GM12801 (cell line): ENCODE results near the gene PCYT2.

Experiments
- TF ChIP-seq, protein P1 (sequence below): IDR thresholded peaks from one replicate; pipeline ENCODE4 v1.5.1; 2011; ENCODE audit warnings: control low read depth; ENCODE audit not compliant: insufficient read length; ENCODE audit errors: extremely low read depth

Gene PCYT2

DNA sequence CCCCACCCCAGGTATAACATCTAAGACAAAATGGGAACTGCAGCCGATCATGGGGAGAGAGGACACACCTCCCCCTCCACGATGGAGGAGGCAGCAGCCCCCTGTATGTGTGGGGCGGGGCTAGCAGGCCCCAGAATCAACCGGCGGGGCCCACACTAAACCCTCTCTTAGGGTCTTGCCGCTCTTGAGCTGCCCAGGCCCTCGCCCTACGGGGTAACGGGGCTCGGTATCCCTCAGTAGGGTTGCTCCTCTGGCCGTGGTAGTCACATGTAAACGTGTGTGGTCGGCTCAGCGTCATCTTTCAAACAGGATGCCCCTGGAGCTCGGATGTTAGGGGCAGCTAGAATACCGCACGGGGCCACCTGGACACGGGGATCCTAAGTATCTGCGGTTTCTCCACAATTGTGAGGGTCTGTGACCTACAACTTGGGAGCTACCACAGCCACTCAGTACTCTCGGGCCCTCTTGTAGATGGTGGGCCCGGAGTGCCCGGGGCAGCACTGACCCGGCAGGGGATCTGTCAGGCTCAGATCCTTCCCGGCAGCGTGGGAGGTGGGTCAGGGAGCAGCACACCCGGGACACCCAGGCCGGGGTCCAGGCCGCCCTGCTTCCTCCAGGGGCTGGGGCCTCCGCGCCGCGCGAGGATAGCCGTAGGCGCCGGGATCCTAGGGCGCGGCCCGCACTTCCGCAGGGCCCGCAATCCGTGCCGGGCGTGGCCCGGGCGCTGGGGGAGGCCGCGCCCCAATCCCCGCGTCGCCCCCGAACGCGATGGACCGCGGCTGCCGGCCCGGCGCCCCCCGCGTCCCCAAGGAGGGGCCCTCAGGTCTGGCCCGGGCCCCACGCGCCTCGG, 40.8 kb downstream of the PCYT2 start:
- TF ChIP-seq, protein P1, sequence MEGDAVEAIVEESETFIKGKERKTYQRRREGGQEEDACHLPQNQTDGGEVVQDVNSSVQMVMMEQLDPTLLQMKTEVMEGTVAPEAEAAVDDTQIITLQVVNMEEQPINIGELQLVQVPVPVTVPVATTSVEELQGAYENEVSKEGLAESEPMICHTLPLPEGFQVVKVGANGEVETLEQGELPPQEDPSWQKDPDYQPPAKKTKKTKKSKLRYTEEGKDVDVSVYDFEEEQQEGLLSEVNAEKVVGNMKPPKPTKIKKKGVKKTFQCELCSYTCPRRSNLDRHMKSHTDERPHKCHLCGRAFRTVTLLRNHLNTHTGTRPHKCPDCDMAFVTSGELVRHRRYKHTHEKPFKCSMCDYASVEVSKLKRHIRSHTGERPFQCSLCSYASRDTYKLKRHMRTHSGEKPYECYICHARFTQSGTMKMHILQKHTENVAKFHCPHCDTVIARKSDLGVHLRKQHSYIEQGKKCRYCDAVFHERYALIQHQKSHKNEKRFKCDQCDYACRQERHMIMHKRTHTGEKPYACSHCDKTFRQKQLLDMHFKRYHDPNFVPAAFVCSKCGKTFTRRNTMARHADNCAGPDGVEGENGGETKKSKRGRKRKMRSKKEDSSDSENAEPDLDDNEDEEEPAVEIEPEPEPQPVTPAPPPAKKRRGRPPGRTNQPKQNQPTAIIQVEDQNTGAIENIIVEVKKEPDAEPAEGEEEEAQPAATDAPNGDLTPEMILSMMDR, result no peak

DNA sequence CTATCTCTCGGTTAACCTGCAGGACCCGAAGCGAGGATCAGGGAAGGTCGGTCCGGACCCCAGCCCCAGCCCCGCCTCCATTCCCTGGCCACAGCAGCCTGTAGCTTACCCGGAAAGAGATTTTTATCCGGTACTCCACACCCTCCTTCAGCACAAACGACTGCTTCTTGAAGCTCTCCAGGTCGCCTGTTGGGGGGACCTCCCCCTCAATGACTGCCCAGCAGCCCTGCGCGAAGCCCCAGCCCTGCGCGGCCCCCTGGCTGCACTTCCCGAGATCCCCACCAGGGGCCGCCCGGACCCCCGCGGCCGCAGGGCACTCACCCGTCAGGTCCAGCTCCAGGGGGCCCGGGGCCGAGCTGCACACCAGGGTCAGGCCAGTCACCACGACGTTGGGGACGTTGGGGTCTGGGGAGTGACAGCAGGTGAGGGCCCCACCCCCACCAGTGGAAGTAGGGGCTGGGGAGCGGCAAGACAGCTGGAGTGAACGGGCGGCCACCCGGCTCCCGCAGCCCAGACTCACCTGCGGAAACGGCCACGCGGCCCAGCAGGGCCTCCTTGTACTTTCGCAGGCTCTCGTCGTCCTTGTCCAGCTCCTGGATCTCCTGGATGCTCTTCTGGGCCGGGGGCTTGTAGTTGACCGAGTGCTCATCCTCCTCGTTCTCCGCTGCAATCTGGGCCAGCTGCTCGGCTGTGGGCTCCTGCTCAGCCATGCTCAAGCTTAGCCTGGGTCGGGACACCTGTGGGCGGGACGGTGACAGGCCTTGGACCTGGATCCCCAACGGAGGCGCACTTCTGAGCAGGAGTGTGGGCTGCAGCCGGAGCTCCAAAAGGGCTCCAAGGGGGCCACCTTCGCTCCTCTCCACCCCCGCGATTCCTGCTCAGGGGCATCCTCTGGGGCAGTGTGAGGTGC, 41.7 kb downstream of the PCYT2 start:
- TF ChIP-seq, protein P1, result no peak

DNA sequence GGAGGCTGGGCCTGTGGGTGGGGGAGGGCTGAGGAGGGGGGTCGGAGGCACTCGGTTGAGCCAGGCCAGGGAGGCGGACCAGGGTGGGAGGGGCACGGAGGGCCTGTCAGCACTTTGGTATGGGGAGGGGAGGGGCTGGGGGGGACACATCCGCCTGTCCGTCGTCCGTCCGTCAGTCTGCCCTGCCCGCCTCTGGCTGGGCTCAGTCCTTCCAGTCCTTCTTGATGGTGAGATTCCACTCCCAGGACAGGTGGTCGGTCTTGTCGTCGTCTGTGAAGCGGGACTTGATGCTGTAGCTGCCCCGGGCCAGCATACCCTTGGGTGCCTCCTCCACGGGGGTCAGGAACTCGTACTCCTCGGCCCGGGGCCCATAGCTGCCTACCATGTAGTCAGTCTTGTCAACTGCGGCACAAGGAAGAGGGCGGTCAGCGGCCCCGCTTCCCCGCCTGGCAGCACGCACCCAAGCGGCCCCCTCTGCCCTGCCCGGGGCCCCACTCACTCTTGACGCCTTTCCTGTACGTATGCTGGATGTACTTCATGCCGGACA, 42.5 kb downstream of the PCYT2 start:
- TF ChIP-seq, protein P1, result no peak

DNA sequence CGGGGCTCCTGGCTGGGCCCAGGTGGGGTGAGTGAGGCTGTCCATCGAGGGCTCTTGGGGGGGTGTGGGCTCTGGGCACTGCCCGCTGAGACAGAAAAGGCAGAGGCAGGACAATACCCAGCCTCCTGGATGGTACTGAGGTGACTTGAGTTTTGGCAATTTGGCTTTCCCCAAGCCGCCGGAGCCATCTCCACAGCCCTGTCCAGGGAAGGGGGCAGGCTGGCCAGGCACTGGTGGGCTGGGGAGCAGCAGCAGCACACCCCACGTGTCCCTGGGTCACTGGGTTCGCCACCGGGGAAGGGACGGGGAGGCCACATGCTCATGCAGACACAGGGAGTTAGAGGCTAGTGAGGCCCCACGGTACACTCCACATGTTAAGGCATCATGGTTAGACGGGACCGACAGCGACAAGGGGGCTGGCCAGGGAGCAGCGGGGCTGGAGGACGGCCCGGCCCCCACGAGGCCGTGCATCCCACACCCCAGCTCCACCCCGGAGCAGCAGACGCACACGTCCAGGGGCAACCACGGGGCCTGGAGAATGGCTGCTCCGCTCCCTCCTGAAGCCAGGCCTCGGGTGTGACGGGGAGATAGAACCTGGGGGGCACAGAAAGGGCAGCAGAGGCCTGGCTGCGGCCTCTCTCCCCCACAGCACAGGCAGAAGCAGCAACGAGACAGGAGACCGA, 43.1 kb downstream of the PCYT2 start:
- TF ChIP-seq, protein P1, result no peak

DNA sequence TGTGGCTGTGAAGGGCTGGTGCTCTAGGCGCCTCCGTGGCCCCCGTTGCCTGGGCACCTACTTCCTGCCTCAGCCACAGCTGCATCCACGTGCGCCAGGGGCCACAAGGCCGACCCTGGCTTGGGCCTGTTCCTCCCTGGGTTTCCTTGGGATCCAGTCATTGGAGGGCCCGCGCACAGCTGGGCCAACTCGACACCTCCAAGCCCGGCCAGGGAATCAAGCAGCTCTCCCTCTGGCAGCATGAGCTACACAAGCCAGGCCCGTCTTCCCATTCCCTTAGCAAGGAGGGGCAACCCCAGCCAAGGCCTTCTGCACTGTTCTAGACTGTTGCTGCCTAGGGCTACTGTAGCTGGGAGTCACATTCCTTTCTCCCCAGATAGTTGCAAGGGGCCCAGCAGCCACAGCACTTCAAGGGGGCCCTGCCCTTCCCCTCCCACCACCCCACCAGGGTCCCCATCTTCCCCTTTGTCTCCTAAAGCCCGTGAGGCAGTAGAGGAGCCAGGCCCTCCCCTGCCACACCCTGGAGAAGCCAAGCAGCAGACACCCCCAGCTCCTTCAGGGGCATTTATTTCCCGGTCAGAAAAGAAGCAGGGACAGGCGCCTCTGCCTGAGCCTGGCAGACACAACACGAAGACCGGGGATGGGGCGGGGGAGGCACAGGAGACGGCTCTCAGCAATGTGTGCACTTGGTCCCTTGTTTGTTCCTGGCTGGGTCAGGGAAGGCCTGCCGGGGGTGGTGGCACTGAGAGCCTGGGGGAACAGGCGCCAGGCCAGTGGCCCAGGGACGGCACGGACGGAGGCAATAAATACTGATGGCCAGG, 43.8 kb downstream of the PCYT2 start:
- TF ChIP-seq, protein P1, result no peak

DNA sequence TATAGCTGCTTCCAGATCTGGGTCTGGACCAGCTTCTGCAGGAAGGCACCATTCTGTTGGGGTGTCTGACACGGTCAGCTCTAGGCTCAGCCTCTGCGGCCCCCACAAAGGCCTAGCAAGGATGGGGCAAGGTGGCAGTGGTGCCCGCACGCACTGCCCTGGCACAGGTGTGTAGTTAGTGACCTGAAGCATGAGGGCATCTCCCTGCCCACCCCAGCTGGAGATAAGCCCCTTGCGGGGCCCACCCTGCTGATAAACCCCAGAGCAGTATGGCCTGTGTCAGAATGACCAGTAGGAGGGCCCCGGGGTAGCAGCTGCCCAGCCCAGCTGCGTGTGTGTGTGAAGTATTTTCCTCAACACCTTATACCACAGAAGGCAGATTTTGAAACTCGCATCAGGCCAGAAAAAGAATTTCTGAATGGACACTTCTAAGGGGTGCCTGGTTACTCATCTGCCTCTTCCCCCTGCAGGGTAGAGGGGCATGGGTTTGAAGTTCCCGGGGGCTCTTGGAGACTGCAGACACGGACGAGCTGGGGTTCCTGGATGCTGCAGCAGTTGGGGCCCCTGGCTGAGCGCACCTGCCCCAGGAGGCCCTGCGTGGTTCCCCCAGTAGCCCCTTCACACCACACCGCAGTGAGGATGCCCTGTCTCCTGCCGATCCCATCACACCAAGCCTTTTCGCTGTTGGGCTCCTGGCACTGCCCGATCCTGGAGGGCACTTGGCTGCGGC, 44.6 kb downstream of the PCYT2 start:
- TF ChIP-seq, protein P1, result no peak
